Left renal pelvis (tissue), 4 donors: ENCODE data around the gene ADAM20. TPM values are rescaled to one million over a fixed set of nuclear protein-coding genes. Genes with fewer than 3 reads are reported as not detected.
"Not testable (repeated sequence)": the region's sequence is repeated elsewhere in the genome, so short reads cannot be mapped to it uniquely, and the experiment has no call there.

Experiments
- DNase-seq, 4 donors: peaks; one replicate each; pipeline ENCODE4 v3.0.0-alpha.2; 2013; ENCODE audit warnings: low read depth in 4 of 4, low spot score in 3 of 4
- polyA plus RNA-seq, 4 donors: library from polyadenylated mRNA; unstranded; fragments of 120-200 nt; gene quantifications; one replicate each; pipeline ENCODE4 v1.2.1, GENCODE V29; 2013; ENCODE audit not compliant: insufficient read length in 4 of 4

The ADAM20 gene
- under 1 TPM in 3 of 4 donors, not detected in 1; 0.14 to 0.17 (median 0.16) TPM for polyA plus RNA-seq

DNA sequence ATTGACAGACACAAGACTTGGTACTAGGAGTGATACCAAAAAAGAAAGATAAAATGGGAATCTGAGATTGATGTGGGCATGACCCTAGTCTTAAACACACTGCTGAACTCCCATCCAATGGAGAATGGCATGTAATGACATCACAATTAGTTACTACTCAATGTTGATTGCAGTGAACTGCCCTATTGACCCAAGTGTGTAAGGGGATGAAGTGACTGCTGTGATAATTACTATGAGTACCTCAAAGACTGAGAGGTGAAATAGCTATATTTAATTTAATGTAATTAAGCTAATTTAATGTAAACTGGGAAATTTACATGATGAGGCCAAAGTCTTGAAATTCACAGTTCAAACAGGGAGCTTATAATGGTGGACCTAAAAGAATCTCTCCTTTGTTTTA, at the start of gene ADAM20:
TSS of gene ADAM20 (minus strand) at position 101 of the 400 bp plus-strand sequence. CDS start 10,247 bp downstream, outside the sequence.
- DNase-seq = no peak

DNA sequence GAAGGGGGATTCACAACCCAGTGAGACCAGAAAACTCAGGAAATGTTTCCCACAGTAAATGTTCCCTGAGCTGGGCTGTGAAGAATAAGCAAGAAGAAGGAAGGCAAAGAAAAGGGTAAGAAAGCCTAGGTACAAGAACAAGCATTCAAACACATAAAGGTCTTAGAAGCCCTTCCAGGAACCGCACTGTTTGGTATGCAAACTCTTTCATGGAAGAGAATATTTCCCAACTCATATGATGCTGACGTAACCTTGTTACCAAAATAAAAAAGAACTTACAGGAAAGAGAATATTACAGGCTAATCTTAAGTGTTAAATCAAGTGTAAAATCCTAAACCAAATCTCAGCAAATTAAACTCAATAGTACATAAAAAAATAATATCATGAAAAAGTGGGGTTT, 42.1 kb upstream of the ADAM20 start:
- no peak for DNase-seq

DNA sequence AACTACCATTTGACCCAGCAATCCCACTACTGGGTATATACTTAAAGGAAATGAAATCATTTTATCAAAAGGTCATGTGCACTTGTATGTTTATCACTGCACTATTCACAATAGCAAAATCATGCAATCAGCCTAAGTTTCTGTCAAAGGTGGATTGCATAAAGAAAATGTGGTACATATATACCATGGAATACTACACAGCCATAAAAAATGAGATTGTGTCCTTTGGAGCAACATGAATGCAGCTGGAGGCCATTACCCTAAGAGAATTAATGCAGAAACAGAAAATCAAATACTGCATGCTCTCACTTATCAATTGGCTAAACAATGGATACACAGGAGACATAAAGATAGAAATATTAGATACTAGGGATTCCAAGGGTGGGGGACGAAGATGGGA, 38.2 kb upstream of the ADAM20 start:
- DNase-seq = no peak

DNA sequence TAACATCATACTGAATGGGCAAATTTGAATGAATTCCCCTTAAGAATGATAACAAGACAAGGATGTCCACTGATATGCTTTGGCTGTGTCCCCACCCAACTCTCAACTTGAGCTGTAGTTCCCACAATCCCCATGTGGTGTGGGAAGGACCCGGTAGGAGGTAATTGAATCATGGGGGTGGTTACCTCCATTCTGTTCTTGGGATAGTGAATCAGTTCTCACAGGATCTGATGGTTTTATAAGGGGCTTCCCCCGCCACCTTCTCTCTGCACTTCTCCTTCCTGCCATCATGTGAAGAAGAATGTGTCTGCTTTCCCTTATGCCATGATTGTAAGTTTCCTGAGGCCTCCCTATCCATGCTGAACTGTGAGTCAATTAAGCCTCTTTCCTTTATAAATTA, 36.3 kb upstream of the ADAM20 start:
- DNase-seq = no peak

DNA sequence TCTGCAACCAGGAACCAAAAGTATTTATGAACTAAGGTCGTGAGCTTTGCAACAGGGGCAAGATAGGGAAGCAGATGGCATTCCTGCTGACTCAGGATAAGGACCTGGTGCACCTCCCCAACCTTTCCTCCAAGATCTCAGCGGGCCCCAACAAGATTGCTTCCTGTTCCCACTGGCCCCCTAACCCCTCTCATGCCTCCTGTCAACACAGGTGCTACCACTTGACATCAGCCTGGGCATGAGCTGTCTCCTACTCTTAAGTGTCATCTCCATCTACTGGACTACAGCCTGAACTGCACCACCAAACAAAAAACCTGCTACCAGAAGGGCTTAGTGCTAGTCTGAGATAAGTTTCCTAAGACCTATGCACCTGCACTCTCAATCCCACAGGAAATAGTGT, 33.0 kb upstream of the ADAM20 start:
- DNase-seq = no peak

DNA sequence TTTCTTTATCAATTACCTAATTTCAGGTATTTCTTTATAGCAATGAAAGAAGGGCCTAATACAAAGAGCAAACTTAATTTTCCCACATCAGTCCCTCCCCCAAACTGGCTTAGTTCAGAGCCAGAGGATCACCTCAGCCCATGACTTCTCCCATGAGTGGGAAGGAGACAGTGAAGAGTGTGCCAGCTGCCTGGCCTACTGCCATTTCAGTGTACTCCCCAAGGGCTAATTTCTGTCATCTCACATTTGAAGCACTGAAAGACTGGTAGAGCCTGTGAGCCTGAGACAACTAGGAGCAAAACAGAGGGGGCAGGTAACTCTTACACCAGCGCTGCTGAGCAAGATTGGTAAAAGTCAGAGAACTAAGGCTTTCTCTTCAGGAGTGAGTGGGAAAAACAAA, 29.1 kb upstream of the ADAM20 start:
- DNase-seq = no peak

DNA sequence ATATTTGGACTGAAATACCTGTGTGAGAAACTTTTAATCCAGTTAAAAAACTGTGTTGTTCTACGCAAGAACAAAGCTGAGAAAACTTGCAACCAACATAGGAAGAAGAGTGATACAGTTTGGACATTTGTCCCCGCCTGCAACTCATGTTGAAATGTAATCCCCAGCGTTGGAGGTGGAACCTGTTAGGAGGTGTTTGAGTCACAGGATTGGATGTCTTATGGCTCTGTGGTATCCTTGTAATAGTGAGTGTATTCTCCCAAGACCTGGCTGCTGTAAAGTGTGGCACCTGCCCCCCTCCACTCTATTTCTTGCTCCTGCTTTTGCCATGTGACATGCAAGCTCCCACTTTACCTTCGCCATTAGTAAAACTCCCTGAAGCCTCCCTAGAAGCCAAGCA, 28.6 kb upstream of the ADAM20 start:
- no peak for DNase-seq

DNA sequence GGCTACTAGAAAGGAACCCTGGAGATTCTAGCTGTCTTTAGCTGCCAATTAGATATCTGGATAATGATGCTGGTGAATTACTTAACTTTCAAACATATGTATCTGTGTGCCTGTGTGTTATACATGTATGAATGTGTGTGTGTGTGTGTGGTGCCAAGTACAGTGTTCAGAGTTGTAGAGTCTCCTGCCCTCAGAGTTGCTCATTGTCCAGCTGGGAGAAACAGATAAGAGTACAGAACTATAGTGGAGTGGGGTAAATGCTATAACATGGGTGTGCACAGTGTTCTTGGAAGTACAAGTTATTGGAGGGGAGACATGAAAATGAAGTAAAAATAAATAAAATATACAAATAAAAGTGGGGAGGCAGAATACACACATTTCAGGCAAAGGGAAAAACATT, 23.6 kb upstream of the ADAM20 start:
- no peak for DNase-seq

DNA sequence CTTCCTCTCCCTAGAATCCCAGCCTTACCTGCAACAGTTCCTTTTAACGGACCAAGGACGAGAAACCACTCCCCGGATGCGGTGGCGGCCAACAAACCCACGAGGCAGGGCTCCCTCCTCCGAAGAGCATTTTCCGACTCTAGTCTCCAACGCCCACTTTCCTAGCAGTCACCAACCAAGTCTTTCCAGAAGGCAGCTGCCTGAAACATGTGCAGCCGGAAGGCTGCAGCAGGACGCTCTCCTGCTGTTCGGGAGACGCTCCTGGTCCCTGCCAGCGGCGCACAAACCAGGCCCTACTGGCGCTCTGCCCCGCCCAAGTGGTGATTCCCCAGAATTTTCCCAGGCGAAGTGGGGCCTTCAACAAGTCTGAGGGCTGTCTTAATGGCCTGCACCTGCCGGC, 21.1 kb upstream of the ADAM20 start:
- no peak for DNase-seq

DNA sequence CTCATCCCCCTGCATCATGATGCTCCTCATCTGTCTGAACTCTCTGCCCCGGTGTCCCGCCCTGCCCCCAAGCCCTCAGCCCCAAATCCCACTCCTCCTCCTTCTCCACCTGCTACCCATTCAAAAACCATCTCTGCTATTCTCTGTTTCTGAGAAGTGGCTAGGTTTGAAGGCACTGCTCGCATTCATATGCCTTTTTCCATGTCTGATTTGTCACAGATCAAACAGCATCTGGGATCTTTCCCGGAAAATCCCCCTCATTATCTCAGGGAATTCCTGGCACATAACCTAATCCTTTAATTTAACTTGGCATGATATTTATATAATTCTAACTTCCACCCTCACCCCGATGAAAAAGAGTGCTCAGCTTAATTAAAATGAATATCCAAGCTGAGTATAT, 3.3 kb upstream of the ADAM20 start:
- no peak for DNase-seq

DNA sequence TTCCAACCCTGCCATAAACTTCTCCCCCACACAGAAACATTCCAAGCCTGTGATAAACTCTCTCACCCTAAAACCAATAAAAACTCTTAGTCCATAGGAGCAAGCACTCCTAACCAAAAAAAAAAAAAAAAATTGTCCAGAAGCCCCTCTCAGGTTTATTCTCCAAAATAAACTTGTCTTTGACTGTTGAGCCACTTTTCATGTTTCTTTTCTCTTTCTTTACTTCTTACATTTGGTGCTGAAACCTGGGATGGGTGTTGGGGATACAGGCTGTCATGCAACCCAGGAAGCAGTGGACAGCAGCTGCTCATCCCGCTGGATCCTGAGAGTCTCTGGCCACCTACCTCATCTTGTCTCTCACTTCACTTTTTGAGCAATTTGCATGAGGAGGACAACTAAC, 2.0 kb upstream of the ADAM20 start:
- DNase-seq = no peak

DNA sequence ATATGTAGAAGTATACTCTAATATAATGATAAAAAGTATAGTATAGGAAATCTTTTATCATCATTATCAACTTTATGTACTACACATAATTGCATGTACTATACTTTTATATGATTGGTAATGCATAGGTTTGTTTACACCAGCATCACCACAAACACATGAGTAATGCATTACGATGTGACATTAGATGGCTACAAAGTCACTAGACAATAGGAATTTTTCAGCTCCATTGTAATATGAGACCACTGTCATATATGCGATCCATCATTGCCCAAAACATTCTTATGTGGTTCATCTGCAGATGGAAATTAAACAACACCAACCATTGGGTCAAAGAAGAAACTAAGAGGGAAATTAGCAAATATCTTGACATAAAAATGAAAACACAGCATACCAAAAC, 4.4 kb downstream of the ADAM20 start:
- DNase-seq = no peak

DNA sequence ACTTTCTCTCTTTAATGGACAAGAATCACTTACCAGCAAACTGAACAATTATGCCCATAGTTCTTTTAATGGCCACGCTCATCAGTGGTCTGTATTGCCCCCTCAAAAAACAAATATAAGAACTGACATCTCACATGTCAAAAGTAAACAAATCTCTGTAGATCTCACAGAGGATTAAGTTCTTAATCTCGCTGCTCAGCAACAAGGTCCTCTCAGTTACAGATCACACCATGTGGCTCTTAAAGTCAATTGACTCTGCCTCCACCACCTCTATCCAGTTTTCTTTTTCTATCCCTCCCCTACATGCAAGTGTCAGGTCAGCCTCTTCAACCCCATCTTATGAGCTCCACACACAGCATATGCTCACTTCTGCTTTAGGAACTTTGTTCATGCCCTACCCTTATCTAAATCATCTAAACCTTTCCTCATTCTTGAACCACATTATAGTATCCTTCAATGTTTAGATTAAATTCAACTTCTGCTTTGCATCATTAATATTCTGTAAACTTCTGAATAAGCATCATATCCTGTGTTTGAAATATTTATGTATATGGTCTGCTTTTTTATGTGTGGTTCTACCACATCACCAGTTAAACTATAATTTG, 7.2 kb downstream of the ADAM20 start:
- DNase-seq = no peak

DNA sequence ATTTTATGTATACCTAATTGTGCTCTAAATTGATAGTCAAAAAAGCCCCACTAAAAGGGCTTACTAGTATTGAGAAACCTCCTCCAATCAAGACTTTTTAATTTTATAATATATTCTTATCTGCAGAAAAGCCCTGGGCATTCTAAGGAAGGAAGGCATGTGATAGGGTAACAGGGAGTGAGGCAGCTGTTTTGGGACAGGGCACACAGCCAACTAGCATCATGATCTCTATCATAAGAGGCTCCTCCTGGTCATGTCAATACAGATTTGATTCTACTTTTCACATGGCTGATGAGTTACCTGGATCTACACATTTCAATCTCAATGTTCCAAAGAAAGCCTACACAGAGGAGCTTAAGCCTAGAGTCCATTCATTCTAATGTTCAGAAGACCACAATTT, 9.1 kb downstream of the ADAM20 start:
- DNase-seq = no peak

DNA sequence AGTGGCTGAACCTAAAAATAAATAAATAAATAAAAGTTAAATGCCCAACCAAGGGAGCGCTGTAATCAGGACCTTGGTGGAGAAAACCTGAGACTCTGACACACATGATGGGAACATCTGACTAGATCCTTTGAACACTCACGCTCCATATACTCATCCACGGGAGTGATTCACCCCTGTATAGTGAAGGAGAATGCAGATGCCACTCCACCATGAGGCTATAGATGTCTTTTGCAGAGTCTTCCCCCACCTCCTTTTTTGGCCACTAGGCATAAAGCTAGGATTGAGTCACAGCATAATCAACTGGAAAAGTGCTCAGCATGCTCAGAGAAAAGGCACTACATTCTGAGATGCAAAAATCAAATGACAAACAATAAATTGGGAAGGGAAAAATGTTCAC, 19.0 kb downstream of the ADAM20 start:
- no peak for DNase-seq

DNA sequence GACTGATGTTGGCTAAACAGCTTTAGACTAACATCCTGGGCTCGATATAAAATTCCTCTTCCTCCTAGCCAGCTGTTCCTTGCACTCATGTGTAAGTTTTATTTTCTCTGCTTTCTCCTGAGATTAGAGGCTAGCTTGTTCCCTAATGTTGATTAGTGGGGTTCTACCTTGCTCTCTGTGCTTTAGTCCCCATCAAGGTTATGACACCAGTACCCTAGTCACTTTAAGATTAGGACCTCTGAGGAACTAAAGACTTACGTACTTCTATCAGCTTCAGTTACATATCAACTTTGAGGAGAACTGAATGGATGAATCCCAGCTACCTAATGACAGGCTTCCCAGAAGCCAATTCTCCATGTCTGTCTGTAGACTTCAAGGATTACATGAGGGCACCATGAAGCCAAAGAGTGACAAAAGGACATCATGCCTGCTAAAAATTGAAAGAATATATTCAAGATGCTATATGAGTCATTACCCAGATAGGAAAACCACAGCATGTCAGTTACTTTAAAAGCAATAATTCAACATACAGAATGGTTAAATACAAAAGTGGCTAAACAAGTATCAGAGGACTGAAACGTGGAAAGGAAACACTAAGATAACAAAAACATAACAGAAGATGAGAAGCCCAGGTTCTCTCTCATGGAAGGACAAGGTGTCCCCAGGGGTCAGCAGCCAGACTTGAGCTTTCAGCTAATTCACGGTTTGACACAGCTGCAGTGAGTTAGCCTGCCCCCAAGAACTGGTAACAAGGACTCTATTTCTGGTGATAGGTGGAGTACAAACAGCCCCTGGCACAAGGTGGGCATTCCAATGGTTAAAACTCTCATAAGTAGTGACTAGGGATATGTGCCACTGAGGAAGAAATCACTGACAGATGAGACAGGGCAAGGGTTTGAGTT, 20.4 kb downstream of the ADAM20 start:
- DNase-seq = no peak

DNA sequence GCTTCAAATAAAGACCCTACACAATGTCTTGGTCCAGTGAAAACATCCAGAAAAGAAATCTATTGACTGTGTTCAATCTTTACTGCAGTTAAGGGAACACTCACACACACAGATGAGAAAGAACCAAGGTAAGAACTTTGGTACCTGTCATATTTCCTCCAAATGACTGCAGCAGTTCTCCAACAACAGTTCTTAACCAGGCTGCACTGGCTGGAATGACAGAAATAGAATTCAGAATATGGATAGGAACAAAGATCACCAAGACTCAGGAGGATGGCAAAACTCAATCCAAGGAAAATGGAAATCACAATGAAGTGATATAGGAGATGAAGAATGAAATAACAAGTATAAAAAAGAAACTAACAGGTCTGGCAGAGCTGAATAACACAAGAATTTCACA, 36.6 kb downstream of the ADAM20 start:
- no peak for DNase-seq

DNA sequence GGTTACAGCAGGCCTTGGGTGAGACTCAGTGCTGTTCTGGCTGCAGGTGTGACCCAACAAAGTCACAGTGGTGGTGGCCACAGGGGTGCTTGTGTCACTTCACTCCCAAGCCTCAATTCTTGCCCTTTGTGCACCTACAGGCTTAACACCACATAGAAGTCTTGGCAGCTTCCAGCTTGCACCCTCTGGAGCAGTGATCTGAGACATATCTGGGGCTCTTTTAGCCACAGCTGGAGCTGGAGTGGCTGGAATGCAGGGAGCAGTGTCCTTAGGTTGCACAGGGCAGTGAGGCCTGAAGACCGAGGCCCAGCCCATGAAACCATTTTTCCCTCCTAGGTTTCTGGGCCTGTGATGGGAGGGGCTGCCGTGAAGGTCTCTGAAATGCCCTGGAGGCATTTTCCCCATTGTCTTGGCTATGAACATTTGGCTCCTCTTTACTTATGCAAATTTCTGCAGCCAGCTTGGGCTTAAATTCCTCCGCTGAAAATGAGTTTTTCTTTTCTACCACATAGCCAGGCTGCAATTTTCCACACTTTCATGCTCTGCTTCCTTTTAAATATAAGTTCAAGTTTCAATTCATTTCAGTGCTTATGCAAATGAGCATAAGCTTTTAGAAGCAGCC, 45.1 kb downstream of the ADAM20 start:
- no peak for DNase-seq

DNA sequence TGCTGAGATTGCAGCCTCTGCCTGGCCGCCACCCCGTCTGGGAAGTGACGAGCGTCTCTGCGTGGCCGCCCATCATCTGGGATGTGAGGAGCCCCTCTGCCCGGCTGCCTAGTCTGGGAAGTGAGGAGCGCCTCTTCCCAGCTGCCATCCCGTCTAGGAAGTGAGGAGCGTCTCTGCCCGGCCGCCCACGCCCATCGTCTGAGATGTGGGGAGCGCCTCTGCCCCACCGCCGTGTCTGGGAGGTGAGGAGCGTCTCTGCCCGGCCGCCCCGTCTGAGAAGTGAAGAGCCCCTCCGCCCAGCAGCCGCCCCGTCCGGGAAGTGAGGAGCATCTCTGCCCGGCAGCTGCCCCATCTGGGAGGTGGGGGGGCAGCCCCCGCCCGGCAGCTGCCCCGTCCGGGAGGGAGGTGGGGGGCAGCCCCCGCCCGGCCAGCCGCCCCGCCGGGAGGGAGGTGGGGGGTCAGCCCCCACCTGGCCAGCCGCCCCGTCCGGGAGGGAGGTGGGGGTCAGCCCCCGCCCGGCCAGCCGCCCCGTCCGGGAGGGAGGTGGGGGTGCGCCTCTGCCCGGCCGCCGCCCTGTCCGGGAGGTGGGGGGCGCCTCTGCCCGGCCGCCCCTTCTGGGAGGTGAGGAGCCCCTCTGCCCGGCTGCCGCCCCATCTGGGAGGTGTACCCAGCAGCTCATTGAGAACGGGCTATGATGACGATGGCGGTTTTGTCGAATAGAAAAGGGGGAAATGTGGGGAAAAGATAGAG, 57.3 kb downstream of the ADAM20 start:
- not testable (repeated sequence) for DNase-seq

DNA sequence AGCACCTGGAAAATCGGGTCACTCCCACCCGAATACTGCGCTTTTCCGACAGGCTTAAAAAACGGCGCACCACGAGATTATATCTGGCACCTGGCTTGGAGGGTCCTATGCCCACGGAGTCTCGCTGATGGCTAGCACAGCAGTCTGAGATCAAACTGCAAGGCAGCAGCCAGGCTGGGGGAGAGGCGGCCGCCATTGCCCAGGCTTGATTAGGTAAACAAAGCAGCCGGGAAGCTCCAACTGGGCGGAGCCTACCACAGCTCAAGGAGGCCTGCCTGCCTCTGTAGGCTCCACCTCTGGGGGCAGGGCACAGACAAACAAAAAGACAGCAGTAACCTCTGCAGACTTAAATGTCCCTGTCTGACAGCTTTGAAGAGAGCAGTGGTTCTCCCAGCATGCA, 59.3 kb downstream of the ADAM20 start:
- not testable (repeated sequence) for DNase-seq

DNA sequence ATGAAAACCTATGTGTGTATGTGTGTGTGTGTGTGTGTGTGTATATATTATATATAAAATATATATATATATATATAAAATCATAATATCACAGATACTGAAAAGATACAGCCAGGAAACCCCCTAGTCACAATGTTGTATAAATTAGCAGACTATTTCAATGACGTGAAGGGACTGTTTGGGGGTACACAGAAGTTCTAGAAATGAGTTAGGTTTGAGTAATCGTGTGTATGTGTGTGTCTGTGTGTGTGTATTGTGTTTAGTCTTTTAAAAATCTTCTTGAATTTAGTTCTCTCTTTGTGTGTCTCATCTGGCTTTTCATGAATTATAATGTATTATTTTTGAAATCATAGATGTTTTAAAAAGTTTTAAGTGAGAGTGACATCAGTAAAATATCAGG, 61.0 kb downstream of the ADAM20 start:
- no peak for DNase-seq
